Measurements from ENCODE around the gene NEURL4.
"Not testable (repeated sequence)": the region's sequence is repeated elsewhere in the genome, so short reads cannot be mapped to it uniquely, and the experiment has no call there.

NEURL4 gene

GRCh38 chr17:7328840-7329373 is at the start of gene NEURL4:
Gene NEURL4 (minus strand): TSS chr17:7329335. CDS start chr17:7329312, 23 bp downstream.
- no peak for DNase-seq

- DNase-seq, result no peak
Observed at GRCh38 chr17:7374353-7374752, 45.2 kb upstream of the NEURL4 start.

- DNase-seq, result no peak
Observed at GRCh38 chr17:7370853-7371252, 41.7 kb upstream of the NEURL4 start.

- no peak for DNase-seq
Observed at GRCh38 chr17:7369825-7370224, 40.7 kb upstream of the NEURL4 start.

GRCh38 chr17:7368599-7368994 is 39.5 kb upstream of the NEURL4 start:
- not testable (repeated sequence) for DNase-seq

GRCh38 chr17:7367918-7368598 is 38.9 kb upstream of the NEURL4 start:
- no peak for DNase-seq

GRCh38 chr17:7367083-7367482 is 37.9 kb upstream of the NEURL4 start:
- DNase-seq, result no peak

- DNase-seq, result not testable (repeated sequence)
Observed at GRCh38 chr17:7365963-7366362, 36.8 kb upstream of the NEURL4 start.

- no peak for DNase-seq
Observed at GRCh38 chr17:7363311-7363710, 34.2 kb upstream of the NEURL4 start.

- DNase-seq, result no peak
Observed at GRCh38 chr17:7361906-7362305, 32.8 kb upstream of the NEURL4 start.

GRCh38 chr17:7357381-7357780 is 28.2 kb upstream of the NEURL4 start:
- no peak for DNase-seq

- no peak for DNase-seq
Observed at GRCh38 chr17:7356756-7357155, 27.6 kb upstream of the NEURL4 start.

- DNase-seq, result peak; percentile 30 to 32
Observed at GRCh38 chr17:7356072-7356549, 27.0 kb upstream of the NEURL4 start.

GRCh38 chr17:7355573-7355972 is 26.4 kb upstream of the NEURL4 start:
- DNase-seq, result no peak

GRCh38 chr17:7355053-7355452 is 25.9 kb upstream of the NEURL4 start, which contains the start of gene TMEM95:
Gene TMEM95 (plus strand): TSS chr17:7355156. CDS start chr17:7355205, 49 bp downstream.
- DNase-seq, result no peak

- no peak for DNase-seq
Observed at GRCh38 chr17:7354262-7354843, 25.2 kb upstream of the NEURL4 start.

GRCh38 chr17:7352910-7353635 is 23.9 kb upstream of the NEURL4 start:
- no peak for DNase-seq

- DNase-seq, result no peak
Observed at GRCh38 chr17:7352503-7352889, 23.4 kb upstream of the NEURL4 start.

GRCh38 chr17:7351665-7352502 is 22.7 kb upstream of the NEURL4 start, which contains the start of gene KCTD11:
Gene KCTD11 (plus strand): TSS chr17:7352162.
- DNase-seq, result no peak

GRCh38 chr17:7348478-7349242 is 19.5 kb upstream of the NEURL4 start:
- no peak for DNase-seq

- DNase-seq, result no peak
Observed at GRCh38 chr17:7347630-7348477, 18.7 kb upstream of the NEURL4 start.
